Measurements from ENCODE around the gene BRICD5. TPM values are rescaled to one million over a fixed set of nuclear protein-coding genes. Genes with fewer than 3 reads are reported as not detected.

Gene BRICD5
- total RNA-seq, 4 donors from 2014 or later = 0.72 to 10.3 (median 3.5) TPM

GRCh38 chr16:2229091-2229490 is 18.4 kb upstream of the BRICD5 start:
- Histone ChIP-seq H3K4me3 (no peak overlapping the region), H3K4me1 (peaks cover 0 to 33% (median 20%) of the 10 kb centered on the region in 3 donors), H3K9me3 (no peaks in the 10 kb centered on the region), H3K27me3 (peaks cover 22% of the 10 kb centered on the region), H3K36me3 (peaks cover 0 to 78% of the 10 kb centered on the region in 2 donors), H3K27ac (no peak overlapping the region)
- ATAC-seq = no peak
- TF ChIP-seq, protein P1, sequence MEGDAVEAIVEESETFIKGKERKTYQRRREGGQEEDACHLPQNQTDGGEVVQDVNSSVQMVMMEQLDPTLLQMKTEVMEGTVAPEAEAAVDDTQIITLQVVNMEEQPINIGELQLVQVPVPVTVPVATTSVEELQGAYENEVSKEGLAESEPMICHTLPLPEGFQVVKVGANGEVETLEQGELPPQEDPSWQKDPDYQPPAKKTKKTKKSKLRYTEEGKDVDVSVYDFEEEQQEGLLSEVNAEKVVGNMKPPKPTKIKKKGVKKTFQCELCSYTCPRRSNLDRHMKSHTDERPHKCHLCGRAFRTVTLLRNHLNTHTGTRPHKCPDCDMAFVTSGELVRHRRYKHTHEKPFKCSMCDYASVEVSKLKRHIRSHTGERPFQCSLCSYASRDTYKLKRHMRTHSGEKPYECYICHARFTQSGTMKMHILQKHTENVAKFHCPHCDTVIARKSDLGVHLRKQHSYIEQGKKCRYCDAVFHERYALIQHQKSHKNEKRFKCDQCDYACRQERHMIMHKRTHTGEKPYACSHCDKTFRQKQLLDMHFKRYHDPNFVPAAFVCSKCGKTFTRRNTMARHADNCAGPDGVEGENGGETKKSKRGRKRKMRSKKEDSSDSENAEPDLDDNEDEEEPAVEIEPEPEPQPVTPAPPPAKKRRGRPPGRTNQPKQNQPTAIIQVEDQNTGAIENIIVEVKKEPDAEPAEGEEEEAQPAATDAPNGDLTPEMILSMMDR (IDR thresholded peaks at IDR 0.05) = no peak
- TF ChIP-seq POLR2A (IDR thresholded peaks at IDR 0.05) = no peak
- TF ChIP-seq POLR2AphosphoS5 (IDR thresholded peaks at IDR 0.05) = no peak
- no peak for TF ChIP-seq EP300 (IDR thresholded peaks at IDR 0.05)
- WGBS, 2 donors (ENCODE audit: low coverage in 1 of 2) = no CpG with 5 or more reads among the region's 12 CpGs

DNA sequence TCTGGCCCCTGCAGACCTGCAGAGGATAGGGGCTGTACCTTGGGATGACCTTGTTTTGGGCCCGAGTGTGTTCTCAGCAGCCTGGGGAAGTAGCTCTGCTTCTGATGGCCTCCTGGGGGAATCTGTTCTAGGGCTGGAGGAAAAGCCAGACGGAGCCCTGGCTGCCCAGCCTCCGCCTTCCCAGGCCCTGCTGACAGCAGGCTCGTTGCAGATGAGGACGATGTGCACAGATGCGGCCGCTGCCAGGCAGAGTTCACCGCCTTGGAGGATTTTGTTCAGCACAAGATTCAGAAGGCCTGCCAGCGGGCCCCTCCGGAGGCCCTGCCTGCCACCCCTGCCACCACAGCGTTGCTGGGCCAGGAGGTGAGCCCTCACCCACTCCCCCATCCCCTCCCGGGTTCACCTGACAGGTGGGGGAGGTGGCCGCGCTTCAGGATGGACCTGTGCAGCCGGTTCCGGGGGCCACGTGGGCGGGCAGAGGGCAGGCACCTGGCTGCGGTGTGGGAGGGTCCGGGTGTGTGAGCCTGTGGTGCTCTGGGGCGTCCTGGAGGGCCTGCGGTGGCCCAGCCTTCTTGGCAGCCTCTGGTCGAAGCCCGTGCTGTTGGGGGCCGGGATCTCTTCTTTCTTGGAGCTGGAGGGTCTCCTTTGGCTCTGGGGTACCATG is 17.6 kb upstream of the BRICD5 start:
- Histone ChIP-seq H3K9me3 (no peaks in the 10 kb centered on the region), H3K4me3 (no peak overlapping the region), H3K36me3 (peaks cover 0 to 70% of the 10 kb centered on the region in 2 donors), H3K4me1 (peaks cover 0 to 36% (median 21%) of the 10 kb centered on the region in 3 donors), H3K27ac (no peak overlapping the region), H3K27me3 (peaks cover 14% of the 10 kb centered on the region)
- TF ChIP-seq POLR2AphosphoS5 (IDR thresholded peaks at IDR 0.05) (no peak), EP300 (IDR thresholded peaks at IDR 0.05) (no peak), POLR2A (IDR thresholded peaks at IDR 0.05) (no peak)
- TF ChIP-seq, protein P1 (IDR thresholded peaks at IDR 0.05) = no peak
- ATAC-seq = no peak
- WGBS, 2 donors (ENCODE audit: low coverage in 1 of 2) = no CpG with 5 or more reads among the region's 25 CpGs

DNA sequence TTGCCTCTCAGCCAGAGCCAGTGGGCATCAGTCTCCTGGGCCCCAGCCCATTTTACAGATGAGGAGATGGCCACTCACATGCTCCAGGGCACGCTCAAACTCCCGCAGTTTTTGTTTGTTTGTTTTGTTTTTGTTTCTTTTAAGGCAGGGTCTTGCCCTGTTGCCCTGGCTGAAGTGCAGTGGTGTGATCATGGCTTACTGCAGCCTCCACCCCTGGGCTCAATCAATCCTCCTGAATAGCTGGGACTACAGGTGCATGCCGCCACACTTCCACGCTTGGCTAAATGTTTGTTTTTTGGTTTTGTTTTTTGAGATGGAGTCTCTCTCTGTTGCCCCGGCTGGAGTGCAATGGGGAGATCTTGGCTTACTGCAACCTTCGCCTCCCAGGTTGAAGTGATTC is 16.3 kb upstream of the BRICD5 start:
- no peak for ATAC-seq
- no peak overlapping the region for H3K27ac ChIP-seq
- H3K27me3 ChIP-seq = peaks cover 1% of the 10 kb centered on the region
- H3K36me3 ChIP-seq = peaks cover 0 to 57% of the 10 kb centered on the region in 2 donors
- H3K9me3 ChIP-seq = no peaks in the 10 kb centered on the region
- TF ChIP-seq POLR2AphosphoS5 (IDR thresholded peaks at IDR 0.05) (no peak), POLR2A (IDR thresholded peaks at IDR 0.05) (no peak), EP300 (IDR thresholded peaks at IDR 0.05) (no peak)
- TF ChIP-seq, protein P1 (IDR thresholded peaks at IDR 0.05) = no peak
- H3K4me1 ChIP-seq = peaks cover 0 to 40% (median 23%) of the 10 kb centered on the region in 3 donors
- 67 to 79% methylated on average over 1 to 5 of the region's 6 CpGs for WGBS, 2 donors (ENCODE audit: low coverage in 1 of 2)
- H3K4me3 ChIP-seq = no peak overlapping the region

DNA sequence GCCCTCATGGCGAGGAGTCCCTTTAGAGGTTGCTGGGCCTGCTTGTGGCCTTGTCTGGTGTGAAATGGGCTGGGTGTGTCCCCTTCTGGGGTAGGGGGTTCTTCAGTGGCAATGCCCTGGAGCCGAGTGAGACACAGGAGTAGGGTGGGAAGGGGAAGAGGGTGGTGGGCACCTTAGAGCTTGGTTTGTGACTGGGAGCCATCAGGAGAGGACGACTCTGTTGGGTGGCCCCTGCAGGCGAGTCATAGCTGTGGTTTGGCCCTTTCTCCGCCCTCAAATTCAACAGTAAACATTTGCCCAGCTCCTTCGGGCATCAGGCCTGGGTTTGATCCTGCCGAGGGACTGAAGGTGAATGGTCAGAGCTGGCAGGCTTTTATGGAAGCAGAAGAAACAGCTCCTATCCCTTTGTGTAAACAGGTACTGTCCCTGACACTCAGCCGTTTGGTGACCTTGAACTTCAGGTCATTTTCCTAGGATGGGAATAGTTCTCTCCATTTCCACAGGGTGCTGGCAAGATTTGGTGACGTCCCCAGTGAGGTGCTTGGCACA is 15.7 kb upstream of the BRICD5 start:
- Histone ChIP-seq H3K4me1 (peaks cover 0 to 40% (median 23%) of the 10 kb centered on the region in 3 donors), H3K27me3 (no peaks in the 10 kb centered on the region), H3K27ac (no peak overlapping the region), H3K4me3 (no peak overlapping the region), H3K36me3 (peaks cover 0 to 51% of the 10 kb centered on the region in 2 donors), H3K9me3 (no peaks in the 10 kb centered on the region)
- TF ChIP-seq EP300 (IDR thresholded peaks at IDR 0.05) = no peak
- TF ChIP-seq POLR2A (IDR thresholded peaks at IDR 0.05) = no peak
- TF ChIP-seq, protein P1 (IDR thresholded peaks at IDR 0.05) = no peak
- no peak for TF ChIP-seq POLR2AphosphoS5 (IDR thresholded peaks at IDR 0.05)
- 68 to 80% methylated on average over 2 to 5 of the region's 9 CpGs for WGBS, 2 donors (ENCODE audit: low coverage in 1 of 2)
- ATAC-seq = no peak

Data from gastroesophageal sphincter (tissue), 4 donors.